ENCODE results near the gene NDUFA8.
A peak's percentile ranks its signal among the peaks of the same experiment; 100 is the strongest.

Gene NDUFA8

GRCh38 chr9:122134822-122135528 lies 24.6 kb downstream of the NDUFA8 start:
- no peak for DNase-seq

GRCh38 chr9:122133984-122134535 lies 25.5 kb downstream of the NDUFA8 start:
- DNase-seq: no peak

- no peak for DNase-seq
Measured at GRCh38 chr9:122133263-122133983, 26.2 kb downstream of the NDUFA8 start.

GRCh38 chr9:122132539-122132938 lies 27.0 kb downstream of the NDUFA8 start:
- no peak for DNase-seq

- DNase-seq: no peak
Measured at GRCh38 chr9:122131401-122132001, 28.1 kb downstream of the NDUFA8 start.

GRCh38 chr9:122130837-122131236 lies 28.7 kb downstream of the NDUFA8 start:
- no peak for DNase-seq

- DNase-seq: no peak
Measured at GRCh38 chr9:122129969-122130368, 29.6 kb downstream of the NDUFA8 start.

GRCh38 chr9:122128969-122129343 lies 30.6 kb downstream of the NDUFA8 start:
- no peak for DNase-seq

GRCh38 chr9:122128007-122128968 lies 31.3 kb downstream of the NDUFA8 start:
- no peak for DNase-seq

- DNase-seq: no peak
Measured at GRCh38 chr9:122127396-122127798, 32.2 kb downstream of the NDUFA8 start.

- DNase-seq: no peak
Measured at GRCh38 chr9:122126331-122127261, 33.0 kb downstream of the NDUFA8 start.

GRCh38 chr9:122125509-122126330 lies 33.9 kb downstream of the NDUFA8 start:
- DNase-seq: no peak

- peak; percentile 76 for DNase-seq
Measured at GRCh38 chr9:122125158-122125508, 34.4 kb downstream of the NDUFA8 start.

- no peak for DNase-seq
Measured at GRCh38 chr9:122124528-122124927, 35.1 kb downstream of the NDUFA8 start.

- DNase-seq: no peak
Measured at GRCh38 chr9:122124048-122124447, 35.5 kb downstream of the NDUFA8 start.

GRCh38 chr9:122122903-122123632 lies 36.5 kb downstream of the NDUFA8 start:
- peak; percentile 66 for DNase-seq

- no peak for DNase-seq
Measured at GRCh38 chr9:122122468-122122867, 37.1 kb downstream of the NDUFA8 start.

GRCh38 chr9:122121931-122122330 lies 37.6 kb downstream of the NDUFA8 start:
- DNase-seq: no peak

GRCh38 chr9:122121391-122121790 lies 38.2 kb downstream of the NDUFA8 start:
- no peak for DNase-seq

Measured in stimulated activated CD4-positive, alpha-beta T cell treated with anti-CD3 and anti-CD28 coated beads, Interleukin-12 subunit alpha, Interleukin-12 subunit beta, amount 100 ng/mL, for 4 hours (primary cell).